A673 (cell line): ENCODE measurements around the gene HMGA1.

Experiments
- CTCF ChIP-seq: fragments of 300-800, 200-600 bp; sonication (generic); conservative IDR thresholded peaks from 2 replicates; pipeline ENCODE4 v1.5.1; 2017; ENCODE audit warnings: low read depth, mild to moderate bottlenecking, antibody characterized with exemption, low read length, moderate library complexity, mixed read lengths
- EZH2 ChIP-seq: fragments of 200-600 bp; sonication (generic); IDR thresholded peaks from 2 replicates; pipeline ENCODE4 v1.6.1; 2017; ENCODE audit warnings: borderline replicate concordance, low read depth, mild to moderate bottlenecking, mixed read lengths, antibody characterized with exemption, low read length; ENCODE audit not compliant: poor library complexity, severe bottlenecking

- TF ChIP-seq CTCF: no peak
- TF ChIP-seq EZH2: no peak
Observed at GRCh38 chr6:34201455-34202107, 35.1 kb upstream of the HMGA1 start.
